Stimulated activated CD4-positive, alpha-beta T cell treated with anti-CD3 and anti-CD28 coated beads, TNF-alpha, amount 100 ng/mL, for 48 hours (primary cell): Measurements from ENCODE around the gene GFOD1.
"Not testable (repeated sequence)": the region's sequence is repeated elsewhere in the genome, so short reads cannot be mapped to it uniquely, and the experiment has no call there.

ENCODE experiments used
- DNase-seq, 3 donors: peaks; one replicate each; pipeline ENCODE4 v3.0.0-alpha.2; 2020; ENCODE audit warnings: low read depth in 3 of 3

Gene GFOD1

DNA sequence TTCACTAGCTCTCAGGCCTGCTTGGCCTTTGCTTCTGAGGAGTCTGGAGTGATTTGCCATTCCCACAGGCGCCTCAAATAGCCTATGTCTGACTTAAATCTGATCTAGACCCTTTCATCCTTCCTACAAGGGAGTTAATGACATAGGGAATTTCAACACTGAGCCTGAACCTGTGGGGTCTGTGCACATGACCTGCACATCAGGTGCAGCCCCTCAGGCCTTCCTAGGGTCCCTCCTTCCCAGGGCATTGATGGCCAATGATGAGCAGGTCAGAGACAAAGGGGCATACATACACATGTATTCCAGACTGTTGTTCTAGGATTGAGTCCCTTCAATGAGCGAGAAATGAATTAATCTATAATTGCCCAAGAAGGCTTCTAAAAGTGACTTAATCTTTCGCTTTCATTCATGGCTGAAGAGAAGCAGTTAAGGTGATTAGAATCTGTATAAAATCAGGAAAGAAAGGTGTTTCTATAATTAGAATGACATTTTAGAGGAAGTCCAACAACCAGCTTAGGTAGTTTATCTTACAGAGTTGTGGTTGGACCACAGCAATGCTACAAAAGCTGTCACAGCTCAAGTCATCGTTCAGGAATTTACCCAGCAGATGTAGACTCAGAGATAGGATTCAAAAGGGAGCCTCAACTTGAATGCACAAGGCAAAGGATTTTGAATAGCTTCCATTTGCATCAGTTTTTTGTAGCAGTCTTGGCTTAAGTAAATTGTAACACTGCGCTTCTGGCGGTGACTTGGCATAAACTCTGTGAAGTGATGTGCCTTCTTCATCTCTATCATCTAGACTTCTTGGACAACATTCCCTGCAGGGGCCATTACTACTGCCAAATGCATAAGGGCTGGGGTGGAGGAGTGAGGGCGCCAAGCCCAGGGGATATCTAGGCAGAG lies 132.1 kb downstream of the GFOD1 start:
- DNase-seq, result peak in 1 of 3 donors; percentile 17

DNA sequence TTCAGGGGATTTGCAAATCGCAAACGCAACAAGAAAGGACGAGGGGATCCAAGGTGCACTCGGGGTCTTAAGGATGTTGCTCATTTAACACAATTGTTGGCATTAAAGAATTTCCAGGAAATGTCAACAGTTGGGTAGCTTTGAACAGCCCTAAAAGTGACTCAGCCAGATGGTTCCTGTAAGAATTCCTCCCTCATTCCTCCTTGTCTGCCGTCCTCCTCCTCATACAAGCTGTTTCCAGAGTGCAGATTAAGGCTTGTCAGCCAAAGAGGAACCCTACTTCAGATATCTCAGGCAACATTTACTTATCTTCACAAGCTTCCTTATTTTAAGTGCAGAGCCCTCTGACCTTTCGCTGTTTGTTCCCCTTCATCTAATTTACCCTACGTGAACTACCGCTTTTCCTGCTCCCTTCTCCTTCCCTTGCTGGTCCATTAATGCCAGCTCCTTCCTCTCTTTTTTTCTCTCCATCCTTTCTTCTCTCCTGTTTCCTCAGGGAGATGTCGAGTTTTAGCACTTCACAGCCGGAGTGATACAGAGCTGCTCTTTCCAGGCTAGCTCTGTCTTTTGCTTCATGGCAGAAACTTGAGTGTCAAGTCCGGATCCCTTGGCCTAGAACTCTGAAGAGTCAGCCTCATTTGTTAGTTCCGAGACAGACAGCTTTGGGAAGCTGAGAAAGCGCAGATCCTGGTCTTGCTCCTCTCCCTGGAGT lies 132.9 kb downstream of the GFOD1 start:
- no peak for DNase-seq

GRCh38 chr6:13352165-13352564 lies 135.2 kb downstream of the GFOD1 start:
- no peak for DNase-seq

- DNase-seq, result no peak
Observed at GRCh38 chr6:13351271-13351670, 136.1 kb downstream of the GFOD1 start.

- no peak for DNase-seq
Observed at GRCh38 chr6:13349811-13350506, 137.4 kb downstream of the GFOD1 start.

DNA sequence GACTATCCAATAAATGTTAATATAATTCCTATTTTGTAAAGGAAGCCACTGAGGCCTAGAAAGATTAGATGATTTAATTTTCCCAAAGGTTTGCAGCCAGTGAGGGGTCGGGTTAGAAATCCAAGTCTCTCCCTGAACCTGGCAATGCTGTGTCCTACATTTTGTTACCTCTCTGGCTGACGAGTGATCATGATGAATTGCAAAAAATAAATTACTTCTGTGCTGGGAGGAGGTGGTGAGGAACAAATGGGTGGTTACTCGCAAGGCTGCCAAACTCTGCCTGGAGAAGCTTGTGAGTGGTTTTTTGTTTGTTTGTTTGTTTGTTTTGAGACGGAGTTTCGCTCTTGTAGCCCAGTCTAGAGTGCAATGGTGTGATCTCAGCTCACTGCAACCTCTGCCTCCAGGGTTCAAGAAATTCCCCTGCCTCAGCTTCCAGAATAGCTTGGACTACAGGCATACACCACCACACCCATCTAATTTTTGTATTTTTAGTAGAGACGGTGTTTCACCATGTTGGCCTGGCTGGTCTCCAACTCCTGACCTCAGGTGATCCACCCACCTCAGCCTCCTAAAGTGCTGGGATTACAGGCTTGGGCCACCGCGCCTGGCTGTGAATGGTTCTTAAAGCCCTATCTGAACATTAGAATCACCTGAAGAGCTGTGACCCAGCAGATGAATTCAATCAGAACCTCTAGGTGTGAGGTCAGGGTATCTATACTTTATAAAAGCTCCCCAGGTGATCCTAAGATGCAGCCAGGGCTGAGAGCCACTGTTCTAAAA lies 138.9 kb downstream of the GFOD1 start:
- DNase-seq, result no peak

- DNase-seq, result no peak
Observed at GRCh38 chr6:13346245-13346644, 141.2 kb downstream of the GFOD1 start.

DNA sequence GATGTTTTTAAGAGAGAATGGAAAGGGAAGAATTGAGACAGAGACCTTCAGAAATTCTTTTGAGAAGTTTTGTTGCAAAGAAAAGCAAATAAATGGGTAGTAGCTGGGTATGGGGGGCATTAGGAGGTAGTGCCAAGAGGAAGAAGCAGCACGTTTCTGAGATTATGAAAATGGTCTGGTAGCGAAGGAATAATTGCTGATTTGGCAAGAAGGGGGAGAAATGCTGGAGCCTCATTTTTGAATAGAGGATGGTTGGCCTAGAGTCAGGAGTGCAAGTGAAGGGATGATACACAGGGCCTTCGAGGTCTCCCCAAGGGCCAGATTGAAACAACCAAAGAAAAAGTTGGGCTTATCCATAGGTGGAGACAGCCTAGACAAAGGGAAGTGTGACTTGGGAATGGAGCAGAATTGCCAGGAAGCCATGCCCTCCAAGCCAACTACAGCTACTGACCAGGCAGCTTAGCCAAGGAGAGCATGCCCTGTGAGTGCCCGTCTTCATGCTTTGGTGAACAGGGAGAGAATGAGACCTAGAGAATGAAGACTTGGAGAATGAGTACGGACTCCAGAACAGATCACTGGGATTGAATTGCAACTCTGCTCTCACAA lies 144.9 kb downstream of the GFOD1 start:
- no peak for DNase-seq

- DNase-seq, result no peak
Observed at GRCh38 chr6:13339863-13340630, 147.4 kb downstream of the GFOD1 start.

DNA sequence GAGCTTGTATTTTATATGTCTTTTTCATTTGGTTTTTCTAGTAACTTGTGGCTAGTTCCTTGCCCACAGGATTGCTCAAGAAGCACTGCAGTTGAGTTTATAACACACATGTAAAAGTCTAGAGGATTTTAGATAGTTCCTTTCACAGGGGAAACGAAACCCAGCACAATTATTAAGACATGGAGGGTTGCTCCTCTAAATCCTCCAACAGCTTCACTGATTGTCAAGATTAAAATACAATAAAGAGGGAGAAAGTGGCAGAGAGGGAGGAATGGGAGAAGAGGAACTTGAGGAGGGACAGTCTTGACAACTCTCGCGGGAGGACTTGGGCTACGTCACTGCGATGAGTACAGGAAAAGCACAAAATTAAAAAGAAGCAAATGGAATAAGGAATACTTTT lies 149.4 kb downstream of the GFOD1 start:
- no peak for DNase-seq

GRCh38 chr6:13336553-13336952 lies 150.8 kb downstream of the GFOD1 start:
- peak; percentile 44 to 72 (median 53) for DNase-seq

DNA sequence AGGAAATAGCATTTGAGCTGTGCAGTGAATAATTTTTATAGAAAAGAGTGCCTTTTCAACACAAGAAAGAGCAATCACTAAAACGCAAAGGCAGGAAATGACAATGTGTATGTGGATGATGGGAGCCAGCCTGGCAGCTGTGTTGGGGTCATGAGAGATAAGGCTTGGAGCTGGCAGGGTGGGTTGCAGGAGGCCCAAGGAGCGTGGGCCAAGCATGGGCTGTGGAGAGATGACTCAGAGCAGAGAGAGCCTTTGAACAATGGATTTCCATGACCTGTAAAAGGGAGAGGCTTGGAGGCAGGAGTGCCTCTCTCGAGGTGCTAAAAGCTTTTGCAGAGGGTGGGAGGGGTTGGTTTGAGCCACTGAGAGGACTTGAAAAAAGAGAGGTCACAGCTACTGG lies 152.4 kb downstream of the GFOD1 start:
- no peak for DNase-seq

DNA sequence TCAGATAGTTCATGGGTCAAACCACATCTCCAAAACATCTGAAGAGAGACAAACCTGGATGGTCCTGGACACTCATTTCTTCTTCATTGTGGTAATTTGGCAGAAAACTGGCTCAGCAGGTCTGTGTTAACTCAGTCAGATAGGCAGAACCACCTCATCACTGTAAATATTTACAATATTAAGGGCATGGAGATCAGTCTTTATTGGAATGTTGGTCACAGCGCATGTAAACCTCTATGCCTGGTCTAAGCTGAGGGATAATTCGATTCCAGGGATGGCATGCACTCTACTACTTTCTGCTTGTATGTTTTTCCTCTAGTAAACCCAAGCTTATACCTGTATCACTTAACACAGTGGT lies 155.1 kb downstream of the GFOD1 start:
- DNase-seq, result no peak

- DNase-seq, result no peak
Observed at GRCh38 chr6:13331516-13332348, 155.7 kb downstream of the GFOD1 start.

- no peak for DNase-seq
Observed at GRCh38 chr6:13328875-13329183, 158.6 kb downstream of the GFOD1 start.

- peak; percentile 83 to 90 (median 85) for DNase-seq
Observed at GRCh38 chr6:13328076-13328874, 159.1 kb downstream of the GFOD1 start, which contains the start of gene TBC1D7. TSS of gene TBC1D7 (minus strand) at chr6:13328537. CDS start at chr6:13326898, 1,639 bp downstream.

DNA sequence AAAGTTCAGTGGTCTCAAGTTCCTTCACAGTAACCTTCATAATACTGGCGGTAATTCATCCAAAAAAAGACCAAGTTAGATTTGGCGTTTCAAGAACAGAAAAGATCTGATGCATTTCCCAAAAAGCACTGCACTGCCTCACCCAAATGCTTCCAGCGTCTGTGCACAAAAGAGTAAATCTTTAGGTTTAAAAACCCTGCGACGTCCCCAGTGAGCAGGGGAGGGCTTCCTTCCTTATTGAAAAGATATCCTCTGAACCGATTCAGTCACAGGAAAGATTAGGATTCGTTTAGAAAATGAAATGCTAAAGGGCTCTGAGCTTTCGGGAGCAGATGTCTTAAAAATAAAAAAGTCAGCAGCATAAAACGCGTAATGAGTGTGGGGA lies 159.7 kb downstream of the GFOD1 start:
- DNase-seq, result no peak

GRCh38 chr6:13326031-13326586 lies 161.3 kb downstream of the GFOD1 start:
- not testable (repeated sequence) for DNase-seq
